AG10803 (cell line): Measurements from ENCODE around the gene RPS27.
"Not testable (repeated sequence)": the region's sequence is repeated elsewhere in the genome, so short reads cannot be mapped to it uniquely, and the experiment has no call there.

Experiments
- DNase-seq: peaks from one replicate; pipeline ENCODE4 v3.0.0; 2010; ENCODE audit warnings: low read depth
- H3K4me3 ChIP-seq: 2 replicates; pipeline ENCODE4 v1.5.1; 2011; ENCODE audit warnings: mild to moderate bottlenecking, low read length, control low read depth
- CTCF ChIP-seq: conservative IDR thresholded peaks from 2 replicates; pipeline ENCODE4 v1.5.1; 2011; ENCODE audit warnings: mild to moderate bottlenecking, low read length, control low read depth, inconsistent platforms

Gene RPS27

GRCh38 chr1:153978274-153978909, 12.2 kb upstream of the RPS27 start:
- peak overlapping the region; percentile 99 for H3K4me3 ChIP-seq
- no peak for DNase-seq
- TF ChIP-seq CTCF, result no peak

- H3K4me3 ChIP-seq, DNase-seq: not testable (repeated sequence)
These were observed 11.5 kb upstream of the RPS27 start for GRCh38 chr1:153979091-153979490.

- DNase-seq, H3K4me3 ChIP-seq: not testable (repeated sequence)
These were observed 8.8 kb upstream of the RPS27 start for GRCh38 chr1:153981735-153982134.

GRCh38 chr1:153984123-153984894, 6.3 kb upstream of the RPS27 start:
- DNase-seq, result no peak
- TF ChIP-seq CTCF, result no peak
- H3K4me3 ChIP-seq, result peak overlapping the region; percentile 94

- no peak for TF ChIP-seq CTCF
- peak; percentile 70 for DNase-seq
- H3K4me3 ChIP-seq, result peak overlapping the region; percentile 94
These were observed 5.1 kb upstream of the RPS27 start for GRCh38 chr1:153985341-153985912.

GRCh38 chr1:153985941-153986761, 4.4 kb upstream of the RPS27 start, which contains the start of gene RAB13:
Gene RAB13 (minus strand): TSS chr1:153986339. CDS start chr1:153986236, 103 bp downstream.
- H3K4me3 ChIP-seq, result peak within 1 kb of the TSS; percentile 94
- DNase-seq, result peak; percentile 85
- TF ChIP-seq CTCF, result no peak

- TF ChIP-seq CTCF, result no peak
- no peak overlapping the region for H3K4me3 ChIP-seq
- no peak for DNase-seq
These were observed 2.9 kb upstream of the RPS27 start for GRCh38 chr1:153987621-153988020.
